HG03103 (cell line): ENCODE data around the gene LRRC75A.

Source experiments
- ATAC-seq: cut with Tn5 transposase; IDR thresholded peaks from one replicate; pipeline ENCODE4 v1.9.1; 2021; ENCODE audit warnings: low read depth; ENCODE audit not compliant: unreplicated experiment

LRRC75A gene

DNA sequence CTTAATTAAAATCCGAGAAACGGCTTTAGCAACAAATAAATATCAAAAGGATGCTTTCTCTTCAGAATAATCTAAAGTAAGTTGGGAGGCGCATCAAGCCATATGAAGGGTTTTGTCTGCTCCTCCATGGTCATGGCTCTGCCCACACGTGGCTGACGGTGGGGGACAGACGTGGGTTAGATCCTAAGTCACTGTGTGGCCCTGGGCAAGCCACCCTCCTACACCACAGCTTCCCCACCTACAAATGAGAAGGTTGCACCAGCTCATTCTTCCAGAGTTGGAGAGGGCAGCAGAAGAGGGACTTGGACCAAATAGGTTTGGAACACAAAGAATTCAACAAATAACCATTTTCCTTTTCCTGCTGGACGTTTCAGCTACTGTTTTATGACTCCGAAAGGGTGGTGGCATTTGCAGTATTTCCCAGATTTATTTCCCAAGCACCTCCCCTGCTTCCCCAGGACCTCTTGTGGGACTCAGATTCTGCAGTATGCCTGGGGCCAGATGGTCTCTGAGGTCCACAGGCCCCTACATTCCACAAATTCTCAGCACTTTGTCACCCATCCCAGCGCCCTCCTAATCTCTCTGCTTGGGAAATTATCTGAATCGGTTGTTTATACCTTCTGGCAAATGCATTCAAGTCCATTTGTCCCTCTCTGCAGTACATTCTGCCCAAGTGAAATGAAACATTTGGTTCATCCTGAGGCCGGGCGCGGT is 17.8 kb downstream of the LRRC75A start:
- ATAC-seq: no peak

DNA sequence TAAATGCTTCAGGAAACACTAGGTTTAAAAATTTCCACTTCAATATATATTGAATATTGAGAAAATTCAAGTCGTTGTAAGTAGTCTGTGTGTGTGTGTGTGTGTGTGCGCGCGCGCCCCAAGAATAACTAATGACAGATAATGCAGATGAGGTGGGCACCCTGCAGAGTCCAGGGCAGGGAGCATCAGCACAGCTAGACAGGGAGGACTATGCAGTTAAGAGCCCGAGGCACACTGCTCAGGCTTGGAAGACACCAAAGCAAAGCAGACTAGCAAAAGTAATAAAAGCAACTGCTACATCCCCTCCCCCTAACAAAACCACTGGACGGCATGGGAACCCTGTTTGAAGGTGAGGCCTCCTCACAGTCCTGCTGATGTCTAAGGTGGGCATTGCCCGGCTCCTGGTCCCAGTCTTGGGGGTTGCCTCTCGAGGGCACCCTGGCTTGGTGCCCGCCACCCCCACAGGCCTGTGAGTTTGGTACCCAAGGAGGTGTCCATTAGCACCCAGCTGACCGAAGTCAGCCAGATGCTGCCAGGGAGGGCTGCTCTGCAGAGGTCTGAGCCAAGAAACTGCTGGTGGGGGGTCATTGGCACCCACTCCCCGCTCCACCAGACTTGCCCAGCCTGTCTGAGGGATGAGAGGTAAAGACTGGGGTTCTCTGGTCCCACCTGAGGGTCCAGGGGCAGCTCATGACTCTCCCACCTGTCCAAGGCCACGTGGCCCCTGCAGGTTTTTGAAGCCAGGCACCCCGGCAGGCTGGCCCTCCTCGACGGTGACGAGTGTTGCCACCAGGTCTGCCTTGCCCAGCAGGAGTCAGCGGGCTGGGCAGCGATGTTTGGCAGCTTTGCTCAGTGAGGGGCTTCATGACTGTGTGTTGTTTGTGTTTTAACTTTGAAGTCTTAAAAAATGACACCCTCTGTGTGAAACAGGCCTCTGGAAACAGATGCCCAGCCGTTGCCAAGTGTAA is 18.7 kb downstream of the LRRC75A start:
- ATAC-seq: no peak

DNA sequence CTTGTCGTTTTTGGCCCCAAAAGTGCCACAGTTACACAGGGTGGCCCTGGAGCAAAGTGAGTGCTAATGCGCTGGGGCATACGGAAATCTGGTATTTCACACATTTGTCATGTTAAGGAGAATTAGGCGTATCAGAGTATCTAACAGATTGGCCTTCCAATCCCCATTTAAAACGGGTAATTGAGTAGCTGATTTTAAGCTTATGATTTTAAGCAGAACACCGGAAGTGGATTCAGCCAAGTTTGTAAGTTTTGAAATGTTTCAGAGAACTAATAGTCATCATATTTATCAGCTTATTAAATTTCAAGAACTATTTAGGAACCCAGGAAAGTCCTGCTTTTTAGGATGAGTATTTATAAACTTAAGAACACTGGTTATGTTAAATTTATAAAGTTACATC is 19.5 kb downstream of the LRRC75A start:
- ATAC-seq: no peak

DNA sequence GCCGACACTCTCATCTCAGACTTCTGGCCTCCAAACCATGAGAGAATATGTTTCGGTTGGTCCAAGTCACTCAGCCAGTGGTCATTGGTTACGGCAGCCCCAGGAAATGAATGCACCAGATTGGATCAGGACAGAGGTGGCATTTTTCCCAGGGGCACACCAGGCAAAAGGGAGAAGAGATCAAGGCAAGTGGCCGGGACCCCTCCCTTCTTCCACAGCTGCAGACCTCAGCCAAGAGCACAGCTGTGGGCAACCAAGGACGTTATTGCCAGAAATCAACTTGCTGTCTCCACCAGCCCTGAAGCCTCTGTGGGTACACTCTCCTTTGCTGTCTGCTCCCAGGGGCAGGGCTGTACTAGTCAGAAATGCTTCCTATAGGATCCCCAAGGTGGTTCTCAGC is 20.7 kb downstream of the LRRC75A start:
- ATAC-seq: no peak

DNA sequence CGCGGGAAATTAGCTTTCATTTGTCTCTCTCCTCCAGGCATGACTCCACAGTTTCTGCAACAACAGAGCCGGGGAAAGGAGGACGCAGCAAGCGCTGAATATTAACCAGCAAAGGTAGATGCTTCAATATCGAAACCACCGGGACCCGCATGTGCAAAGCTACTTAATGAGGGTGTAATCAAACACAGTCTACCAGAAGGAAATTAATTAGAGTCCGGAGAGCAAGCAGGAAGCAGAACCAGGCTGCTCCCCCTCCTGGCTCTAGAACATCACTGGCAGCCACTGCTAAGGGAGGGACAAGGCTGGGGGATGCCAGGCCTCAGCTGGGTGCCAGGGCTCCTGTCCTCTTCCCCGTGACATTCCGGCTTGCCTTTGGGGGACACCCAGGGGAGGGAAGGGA is 21.7 kb downstream of the LRRC75A start:
- ATAC-seq: no peak

DNA sequence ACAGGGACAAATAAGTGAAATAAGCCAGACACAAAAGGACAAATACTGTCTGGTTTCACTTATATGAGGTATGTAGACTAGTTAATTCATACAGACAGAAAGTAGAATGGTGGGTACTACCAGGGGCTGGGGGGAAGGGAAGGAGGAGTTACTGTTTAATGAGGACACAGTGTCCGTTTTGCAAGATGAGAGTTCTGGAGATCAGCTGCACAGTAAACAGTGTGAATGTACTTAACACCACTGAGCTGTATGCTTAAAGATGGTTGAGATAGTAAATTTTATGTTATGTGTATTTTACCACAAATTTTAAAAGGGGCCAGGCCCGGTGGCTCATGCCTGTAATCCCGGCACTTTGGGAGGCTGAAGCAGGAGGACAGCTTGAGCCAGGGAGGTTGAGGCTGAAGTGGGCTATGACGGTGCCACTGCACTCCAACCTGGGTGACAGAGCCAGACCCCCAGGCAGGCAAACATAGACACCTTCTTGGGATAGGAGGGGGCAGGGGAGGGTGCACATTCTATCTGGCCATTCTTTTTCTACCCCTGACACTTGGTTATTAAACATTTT is 23.5 kb downstream of the LRRC75A start:
- ATAC-seq: no peak

DNA sequence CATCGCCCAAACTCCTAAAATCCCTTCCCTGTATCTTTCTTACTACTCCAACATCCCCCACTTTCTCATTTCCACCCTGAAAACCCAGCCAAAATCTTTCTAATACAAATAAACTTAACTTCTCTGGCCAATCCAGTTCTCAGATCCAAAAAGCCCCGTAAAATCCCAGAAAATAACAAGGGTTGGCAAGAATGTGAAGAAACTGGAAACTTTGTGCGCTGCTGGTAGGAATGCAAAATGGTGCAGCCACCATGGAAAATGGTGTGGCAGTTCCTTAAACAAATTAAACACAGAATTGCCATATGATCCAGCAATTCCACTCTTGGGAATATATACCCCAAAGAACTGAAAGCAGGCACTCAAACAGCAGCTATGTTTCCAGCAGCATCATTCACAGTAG is 24.1 kb downstream of the LRRC75A start:
- no peak for ATAC-seq

DNA sequence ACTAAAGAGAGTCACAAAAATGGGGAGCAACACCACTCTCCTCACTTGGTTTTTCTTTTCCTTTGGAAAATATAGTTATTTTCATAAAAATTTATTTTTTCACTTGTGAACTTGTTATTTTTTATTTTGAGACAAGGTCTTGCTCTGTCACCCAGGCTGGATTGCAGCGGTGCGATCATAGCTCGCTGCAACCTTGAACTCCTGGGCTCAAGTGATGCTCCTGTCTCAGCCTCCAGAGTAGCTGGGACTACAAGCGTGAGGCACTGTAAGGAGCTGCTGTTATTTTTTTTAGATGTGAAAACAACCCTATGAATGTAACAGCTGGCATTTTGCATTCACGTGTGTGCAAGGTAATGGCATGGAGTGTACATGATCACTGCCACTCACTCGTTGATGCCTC is 24.9 kb downstream of the LRRC75A start:
- ATAC-seq: no peak

DNA sequence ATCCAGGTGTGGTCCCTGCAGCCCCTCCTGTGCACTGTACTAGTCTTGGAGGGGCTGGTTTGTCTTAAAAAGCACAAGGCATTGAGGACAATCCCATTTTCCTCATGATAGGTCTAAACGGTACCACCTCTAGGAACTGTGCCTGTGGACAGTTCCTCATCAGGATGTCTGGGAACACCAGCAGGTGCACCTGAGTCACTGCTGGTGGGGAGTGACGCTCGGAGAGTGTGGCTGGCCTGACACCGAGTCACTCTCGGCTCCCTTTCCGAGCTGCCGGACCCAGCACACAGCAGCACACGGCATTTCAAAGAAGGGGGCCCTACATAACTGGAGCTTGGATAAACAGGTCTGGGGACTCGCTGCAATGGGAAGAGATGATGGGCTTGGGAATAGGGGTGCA is 25.6 kb downstream of the LRRC75A start:
- no peak for ATAC-seq

DNA sequence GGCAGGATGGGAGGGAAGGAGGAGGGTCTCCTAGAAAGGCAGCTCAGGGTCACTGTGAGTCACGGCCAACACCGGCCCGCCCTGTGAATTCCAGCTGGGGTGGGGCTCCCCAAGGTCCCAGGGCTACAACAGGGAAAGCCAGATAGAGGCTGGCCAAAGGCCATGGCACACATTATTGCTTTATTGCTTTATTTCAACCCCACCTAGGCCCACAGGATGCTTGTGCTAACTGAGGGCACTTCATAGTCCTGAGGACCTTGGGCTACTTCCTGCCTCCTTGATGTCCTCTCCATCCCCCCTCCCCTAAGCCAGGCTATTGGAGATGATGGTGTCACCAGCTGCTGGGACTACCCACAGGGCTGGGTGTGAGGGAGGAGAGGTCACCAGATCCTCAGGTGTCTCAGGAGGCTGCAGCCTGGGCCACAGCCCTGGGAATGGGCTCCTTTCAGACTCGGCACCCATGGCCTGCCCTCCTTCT is 26.1 kb downstream of the LRRC75A start:
- no peak for ATAC-seq

DNA sequence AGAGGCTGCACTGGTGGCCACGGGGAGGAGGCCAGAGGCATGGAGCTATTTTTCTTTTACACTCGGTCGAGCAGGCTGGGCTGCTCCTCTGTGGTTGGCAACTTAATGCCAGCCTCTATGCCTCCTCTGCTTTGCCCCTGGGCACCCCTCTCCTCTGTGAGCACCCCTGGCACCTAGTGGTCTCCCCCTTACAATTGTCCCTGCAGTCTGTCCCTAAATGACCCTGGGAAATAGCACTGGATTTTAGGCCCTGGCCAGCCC is 27.0 kb downstream of the LRRC75A start:
- no peak for ATAC-seq

DNA sequence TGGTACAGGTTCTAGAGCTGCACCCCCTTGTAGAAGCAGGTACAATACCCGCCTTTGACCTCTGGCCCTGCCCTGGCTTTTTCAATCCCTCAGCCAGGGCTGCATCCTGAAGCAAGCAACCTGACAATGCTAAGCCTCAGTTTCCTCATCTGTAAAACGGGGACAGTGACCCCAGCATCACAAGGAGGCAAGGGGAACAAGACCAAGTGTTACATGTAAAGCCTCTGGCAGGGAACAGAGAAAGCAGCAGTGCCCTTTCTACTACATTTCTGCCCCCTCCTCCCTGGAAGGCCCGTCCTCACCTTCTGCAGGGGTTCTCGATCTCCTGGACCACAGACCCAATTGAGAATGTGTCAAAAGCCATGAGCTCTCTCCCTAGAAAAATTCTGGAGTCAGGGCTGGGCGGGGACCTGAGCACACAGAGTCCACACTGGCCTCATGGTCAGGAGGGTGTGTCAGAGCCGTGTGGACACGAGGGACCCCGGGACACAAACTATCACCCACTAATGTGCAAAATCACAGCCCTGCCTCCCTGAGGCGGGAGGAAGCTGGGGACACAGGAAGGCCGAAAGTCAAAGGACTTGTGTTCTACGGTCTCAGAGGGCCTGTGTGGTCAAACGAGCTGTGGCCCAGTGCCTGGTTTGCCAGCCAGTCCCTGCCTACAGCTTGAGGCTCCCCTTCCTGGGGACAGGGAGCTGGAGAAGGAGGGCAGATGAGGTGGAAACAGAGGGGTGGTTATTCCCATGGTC is 27.5 kb downstream of the LRRC75A start:
- no peak for ATAC-seq

DNA sequence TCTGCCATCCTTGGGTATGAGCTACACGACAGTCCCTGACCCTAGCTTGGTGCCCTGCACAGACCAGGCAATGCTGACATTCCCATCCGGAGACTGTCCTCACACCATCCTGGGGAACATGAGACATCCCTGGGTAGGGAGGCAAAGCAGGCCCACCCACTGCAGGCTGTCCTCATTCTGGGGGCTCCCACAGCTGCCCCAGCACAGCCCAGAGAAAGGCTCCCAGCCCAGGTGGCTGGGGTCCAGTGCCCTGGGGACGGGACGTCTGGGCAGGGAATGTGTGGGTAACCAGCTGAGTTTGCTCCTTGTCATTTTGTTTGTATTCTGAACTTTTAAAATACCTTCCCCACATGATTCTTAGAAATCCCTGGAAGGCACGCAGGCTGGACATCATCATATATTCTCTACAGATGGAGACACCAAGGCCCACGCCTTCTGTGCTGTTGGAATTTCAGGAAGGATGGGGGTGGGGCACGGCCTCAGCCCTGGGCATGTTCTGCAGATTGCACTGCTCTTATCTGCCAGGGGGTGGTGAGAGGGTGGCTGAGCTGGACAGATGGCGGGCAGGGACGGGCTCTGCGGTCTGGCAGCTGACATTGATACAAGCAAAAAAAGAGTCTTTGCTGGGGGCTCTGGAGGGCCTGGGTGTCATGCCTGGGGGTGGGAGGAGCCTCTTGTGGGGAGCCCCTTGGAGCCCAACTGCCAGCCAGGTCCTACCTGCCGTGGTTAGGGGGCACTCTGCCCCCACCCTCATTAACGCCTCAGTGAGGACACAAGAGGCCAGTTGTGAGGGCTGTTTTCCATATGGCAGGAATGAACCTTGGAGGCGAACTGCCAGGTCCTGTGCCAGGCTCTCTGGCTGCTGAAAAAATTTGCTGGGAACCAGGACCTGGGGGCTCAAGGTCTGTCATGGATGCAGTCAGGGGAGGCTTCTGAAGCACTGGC is 28.4 kb downstream of the LRRC75A start:
- ATAC-seq: no peak

DNA sequence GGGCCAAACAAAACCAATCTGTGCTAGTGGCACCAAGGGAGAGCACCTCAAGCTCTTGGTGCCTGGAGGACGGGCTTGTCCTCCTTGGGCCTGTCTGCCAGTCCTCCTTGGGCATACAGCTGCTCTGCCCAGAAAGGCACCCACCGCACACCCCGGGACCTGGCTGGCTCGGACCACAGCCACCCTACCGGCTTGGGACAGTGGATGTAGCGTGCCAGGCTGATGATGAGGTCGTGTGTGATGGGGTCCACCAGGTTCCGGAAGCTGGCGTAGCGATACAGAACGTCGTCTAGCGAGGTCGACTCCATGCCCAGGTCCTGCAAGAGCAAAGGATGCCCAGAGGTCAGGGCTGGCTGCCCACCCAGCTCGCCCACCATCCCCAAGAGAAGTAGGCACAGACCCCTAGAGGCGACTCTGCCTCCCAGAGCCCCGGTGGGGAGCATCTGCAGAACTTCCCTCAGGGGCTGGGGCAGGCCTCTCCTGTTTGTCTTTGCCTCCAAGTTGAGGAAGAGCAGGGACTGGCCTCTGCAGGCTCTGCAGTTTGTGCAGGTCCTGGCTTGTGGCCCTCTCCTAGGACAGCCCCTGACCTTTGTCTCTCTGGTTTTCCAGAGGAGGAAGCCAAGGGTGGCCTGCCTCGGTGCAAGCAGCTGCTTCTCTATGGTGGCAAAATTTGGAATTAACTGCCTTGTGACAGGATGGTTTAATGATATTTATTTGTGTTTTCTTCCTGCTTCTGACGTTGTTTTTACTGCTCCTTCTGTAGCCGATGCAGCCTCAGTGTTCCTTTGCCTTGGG is 29.7 kb downstream of the LRRC75A start:
- no peak for ATAC-seq

DNA sequence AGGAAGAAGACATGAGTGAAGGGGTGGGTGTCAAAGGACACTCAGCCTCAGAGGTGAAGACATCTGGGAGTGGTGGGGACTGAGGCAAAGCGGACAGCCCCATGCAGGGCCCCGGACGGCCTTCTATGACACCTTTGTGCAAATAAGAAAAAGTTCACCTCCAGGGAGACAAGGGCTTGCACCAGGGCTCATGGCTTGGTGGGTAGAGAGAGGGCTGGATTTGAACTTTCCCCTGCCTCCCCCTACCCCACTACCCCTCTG is 30.5 kb downstream of the LRRC75A start:
- no peak for ATAC-seq

DNA sequence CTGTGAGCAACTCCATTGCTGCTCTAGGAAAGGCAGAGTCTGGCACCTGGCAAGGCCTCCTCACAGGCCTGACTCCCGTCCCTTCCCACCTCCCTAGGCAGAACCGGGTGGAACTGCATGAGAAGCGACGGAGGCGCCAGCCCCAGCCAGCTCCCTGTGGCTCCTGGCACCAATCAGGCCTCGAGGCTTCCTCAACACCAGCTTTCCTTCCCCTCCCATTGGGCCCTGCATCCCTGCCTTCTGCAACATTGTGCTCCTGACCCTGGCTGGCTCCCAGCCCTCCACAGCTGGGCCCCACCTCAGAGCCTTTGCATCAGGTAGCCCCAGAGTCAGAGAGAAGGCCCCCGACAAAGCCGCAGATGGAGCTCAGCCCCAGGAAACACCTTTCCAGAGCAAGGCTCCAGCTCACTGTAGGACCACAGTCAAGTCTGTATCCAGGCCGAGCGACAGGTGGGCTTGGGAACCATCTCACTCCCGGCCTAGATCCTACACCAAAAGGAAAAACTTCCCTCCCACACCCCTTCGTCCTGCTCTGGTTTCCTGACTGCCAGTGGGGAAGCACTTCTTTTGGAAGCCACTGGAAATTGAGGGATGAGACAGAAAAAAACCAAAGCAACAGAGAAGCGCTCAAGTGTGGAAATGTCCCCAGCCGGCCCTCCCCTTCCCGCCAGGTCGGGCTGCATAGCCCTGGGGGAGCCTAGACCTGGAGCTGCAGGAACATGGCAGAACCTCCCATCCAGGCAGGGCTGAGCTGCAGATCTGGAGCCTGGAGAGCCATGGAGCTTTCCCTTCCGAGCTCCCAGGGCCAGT is 31.0 kb downstream of the LRRC75A start:
- ATAC-seq: no peak

DNA sequence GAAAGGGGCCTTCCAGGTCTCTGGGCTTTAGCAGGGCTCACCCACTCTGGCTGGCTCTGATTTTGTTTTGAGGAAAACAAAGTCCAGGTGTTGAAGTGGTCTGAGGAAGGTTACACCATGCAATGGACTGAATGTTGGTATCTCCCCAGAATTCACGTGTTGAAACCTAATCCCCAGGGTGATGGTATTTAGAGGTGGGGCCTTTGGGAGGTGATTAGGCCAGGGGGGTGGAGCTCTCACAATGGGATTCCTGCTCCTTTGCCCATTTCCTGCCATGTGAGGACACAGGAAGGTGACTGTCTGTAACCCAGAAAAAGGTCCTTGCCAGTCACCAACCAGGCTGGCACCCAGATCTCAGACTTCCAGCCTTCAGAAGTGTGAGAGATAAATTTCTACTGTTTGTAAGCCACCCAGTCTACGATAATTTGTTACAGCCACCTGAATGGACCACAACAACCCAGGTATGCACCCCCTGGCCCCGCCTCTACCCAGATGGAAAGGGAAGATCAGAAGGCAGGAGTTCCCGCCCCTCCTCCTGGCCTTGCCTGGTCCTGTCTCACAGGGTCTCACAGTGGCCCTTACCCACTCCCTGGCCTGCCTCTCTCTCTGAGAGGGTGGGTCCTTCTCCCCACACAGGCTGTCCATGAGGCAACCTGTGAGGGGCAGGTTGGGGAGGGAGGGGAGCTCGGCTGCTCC is 32.0 kb downstream of the LRRC75A start:
- no peak for ATAC-seq

DNA sequence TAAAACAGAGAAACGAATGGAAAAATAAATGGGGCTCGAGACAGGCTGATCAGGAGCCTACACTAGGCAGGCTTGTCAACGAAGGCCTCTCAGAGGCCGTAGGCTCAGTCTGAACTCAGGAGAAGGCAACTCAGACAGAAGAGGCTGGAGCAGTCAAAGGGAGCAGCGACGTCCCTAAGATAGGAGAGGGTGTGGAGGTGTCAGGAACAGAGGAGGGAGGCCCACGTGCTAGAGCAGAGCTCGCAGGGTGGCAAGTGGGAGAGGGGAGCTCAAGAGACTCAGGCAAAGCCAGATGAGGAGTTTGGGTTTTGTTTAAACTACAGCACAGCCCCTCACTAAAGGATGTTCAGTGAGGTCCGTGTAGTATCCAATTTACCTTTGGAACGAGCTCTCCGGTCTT is 32.7 kb downstream of the LRRC75A start:
- ATAC-seq: no peak
